ENCODE data around the gene DDX53.

DNA sequence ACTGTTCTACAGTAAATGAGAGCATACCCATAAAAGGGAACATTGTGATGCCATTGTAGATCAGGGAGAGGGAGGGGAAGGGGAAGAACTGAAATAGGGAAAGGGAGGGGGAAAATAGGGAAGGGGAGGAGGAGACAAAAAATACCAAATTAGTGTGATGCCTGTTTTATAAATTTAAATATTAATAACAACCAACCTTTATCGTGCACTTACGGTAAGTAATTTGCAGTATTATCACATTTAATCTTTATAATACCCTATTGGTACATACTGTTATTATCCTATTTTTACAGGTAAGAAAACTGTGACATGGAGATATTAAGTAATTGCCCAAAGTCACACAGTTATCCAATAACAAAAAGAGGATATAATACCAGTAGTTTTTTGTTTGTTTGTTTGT, 41.5 kb upstream of the DDX53 start:
- TF ChIP-seq ESRRA (CRISPR knock-in tag; IDR thresholded peaks at IDR 0.05; ENCODE audit: borderline replicate concordance), result no peak
- TF ChIP-seq NR2C2 (CRISPR knock-in tag; IDR thresholded peaks at IDR 0.05), result no peak
- TF ChIP-seq, protein P1, sequence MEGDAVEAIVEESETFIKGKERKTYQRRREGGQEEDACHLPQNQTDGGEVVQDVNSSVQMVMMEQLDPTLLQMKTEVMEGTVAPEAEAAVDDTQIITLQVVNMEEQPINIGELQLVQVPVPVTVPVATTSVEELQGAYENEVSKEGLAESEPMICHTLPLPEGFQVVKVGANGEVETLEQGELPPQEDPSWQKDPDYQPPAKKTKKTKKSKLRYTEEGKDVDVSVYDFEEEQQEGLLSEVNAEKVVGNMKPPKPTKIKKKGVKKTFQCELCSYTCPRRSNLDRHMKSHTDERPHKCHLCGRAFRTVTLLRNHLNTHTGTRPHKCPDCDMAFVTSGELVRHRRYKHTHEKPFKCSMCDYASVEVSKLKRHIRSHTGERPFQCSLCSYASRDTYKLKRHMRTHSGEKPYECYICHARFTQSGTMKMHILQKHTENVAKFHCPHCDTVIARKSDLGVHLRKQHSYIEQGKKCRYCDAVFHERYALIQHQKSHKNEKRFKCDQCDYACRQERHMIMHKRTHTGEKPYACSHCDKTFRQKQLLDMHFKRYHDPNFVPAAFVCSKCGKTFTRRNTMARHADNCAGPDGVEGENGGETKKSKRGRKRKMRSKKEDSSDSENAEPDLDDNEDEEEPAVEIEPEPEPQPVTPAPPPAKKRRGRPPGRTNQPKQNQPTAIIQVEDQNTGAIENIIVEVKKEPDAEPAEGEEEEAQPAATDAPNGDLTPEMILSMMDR (IDR thresholded peaks at IDR 0.05), result no peak
- TF ChIP-seq, protein P2, sequence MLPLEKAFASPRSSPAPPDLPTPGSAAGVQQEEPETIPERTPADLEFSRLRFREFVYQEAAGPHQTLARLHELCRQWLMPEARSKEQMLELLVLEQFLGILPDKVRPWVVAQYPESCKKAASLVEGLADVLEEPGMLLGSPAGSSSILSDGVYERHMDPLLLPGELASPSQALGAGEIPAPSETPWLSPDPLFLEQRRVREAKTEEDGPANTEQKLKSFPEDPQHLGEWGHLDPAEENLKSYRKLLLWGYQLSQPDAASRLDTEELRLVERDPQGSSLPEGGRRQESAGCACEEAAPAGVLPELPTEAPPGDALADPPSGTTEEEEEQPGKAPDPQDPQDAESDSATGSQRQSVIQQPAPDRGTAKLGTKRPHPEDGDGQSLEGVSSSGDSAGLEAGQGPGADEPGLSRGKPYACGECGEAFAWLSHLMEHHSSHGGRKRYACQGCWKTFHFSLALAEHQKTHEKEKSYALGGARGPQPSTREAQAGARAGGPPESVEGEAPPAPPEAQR (CRISPR knock-in tag; IDR thresholded peaks at IDR 0.05), result no peak
- TF ChIP-seq, protein P3, sequence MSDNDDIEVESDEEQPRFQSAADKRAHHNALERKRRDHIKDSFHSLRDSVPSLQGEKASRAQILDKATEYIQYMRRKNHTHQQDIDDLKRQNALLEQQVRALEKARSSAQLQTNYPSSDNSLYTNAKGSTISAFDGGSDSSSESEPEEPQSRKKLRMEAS (CRISPR knock-in tag; IDR thresholded peaks at IDR 0.05), result no peak
- no peak for TF ChIP-seq SP1 (CRISPR knock-in tag; conservative IDR thresholded peaks at IDR 0.05)
- TF ChIP-seq, protein P4, sequence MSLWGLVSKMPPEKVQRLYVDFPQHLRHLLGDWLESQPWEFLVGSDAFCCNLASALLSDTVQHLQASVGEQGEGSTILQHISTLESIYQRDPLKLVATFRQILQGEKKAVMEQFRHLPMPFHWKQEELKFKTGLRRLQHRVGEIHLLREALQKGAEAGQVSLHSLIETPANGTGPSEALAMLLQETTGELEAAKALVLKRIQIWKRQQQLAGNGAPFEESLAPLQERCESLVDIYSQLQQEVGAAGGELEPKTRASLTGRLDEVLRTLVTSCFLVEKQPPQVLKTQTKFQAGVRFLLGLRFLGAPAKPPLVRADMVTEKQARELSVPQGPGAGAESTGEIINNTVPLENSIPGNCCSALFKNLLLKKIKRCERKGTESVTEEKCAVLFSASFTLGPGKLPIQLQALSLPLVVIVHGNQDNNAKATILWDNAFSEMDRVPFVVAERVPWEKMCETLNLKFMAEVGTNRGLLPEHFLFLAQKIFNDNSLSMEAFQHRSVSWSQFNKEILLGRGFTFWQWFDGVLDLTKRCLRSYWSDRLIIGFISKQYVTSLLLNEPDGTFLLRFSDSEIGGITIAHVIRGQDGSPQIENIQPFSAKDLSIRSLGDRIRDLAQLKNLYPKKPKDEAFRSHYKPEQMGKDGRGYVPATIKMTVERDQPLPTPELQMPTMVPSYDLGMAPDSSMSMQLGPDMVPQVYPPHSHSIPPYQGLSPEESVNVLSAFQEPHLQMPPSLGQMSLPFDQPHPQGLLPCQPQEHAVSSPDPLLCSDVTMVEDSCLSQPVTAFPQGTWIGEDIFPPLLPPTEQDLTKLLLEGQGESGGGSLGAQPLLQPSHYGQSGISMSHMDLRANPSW (CRISPR knock-in tag; conservative IDR thresholded peaks at IDR 0.05; ENCODE audit: low read depth), result no peak
- no peak for TF ChIP-seq TP53 (CRISPR knock-in tag; IDR thresholded peaks at IDR 0.05)
- TF ChIP-seq, protein P5, sequence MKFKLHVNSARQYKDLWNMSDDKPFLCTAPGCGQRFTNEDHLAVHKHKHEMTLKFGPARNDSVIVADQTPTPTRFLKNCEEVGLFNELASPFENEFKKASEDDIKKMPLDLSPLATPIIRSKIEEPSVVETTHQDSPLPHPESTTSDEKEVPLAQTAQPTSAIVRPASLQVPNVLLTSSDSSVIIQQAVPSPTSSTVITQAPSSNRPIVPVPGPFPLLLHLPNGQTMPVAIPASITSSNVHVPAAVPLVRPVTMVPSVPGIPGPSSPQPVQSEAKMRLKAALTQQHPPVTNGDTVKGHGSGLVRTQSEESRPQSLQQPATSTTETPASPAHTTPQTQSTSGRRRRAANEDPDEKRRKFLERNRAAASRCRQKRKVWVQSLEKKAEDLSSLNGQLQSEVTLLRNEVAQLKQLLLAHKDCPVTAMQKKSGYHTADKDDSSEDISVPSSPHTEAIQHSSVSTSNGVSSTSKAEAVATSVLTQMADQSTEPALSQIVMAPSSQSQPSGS (CRISPR knock-in tag; IDR thresholded peaks at IDR 0.05; ENCODE audit: borderline replicate concordance, low read depth), result no peak
- TF ChIP-seq TCF7 (CRISPR knock-in tag; IDR thresholded peaks at IDR 0.05; ENCODE audit: low read depth), result no peak

Data from WTC11 (cell line).